CD4-positive, alpha-beta memory T cell (primary cell): ENCODE results near the gene ECT2L. TPM values are rescaled to one million over a fixed set of nuclear protein-coding genes. Genes with fewer than 3 reads are reported as not detected.

Experiments used
- CTCF ChIA-PET: fragments of 350-600 bp; sonication (Branson Sonifier 250); formaldehyde crosslinking; loops from one replicate; lab custom pipeline; 2021; ENCODE audit warnings: inconsistent platforms; ENCODE audit not compliant: partially characterized antibody; lab: Charles Lee
- POLR2A ChIA-PET: fragments of 350-600 bp; sonication (Branson Sonifier 250); formaldehyde crosslinking; loops from one replicate; lab custom pipeline; 2021; ENCODE audit not compliant: partially characterized antibody; lab: Charles Lee
- DNase-seq, 5 donors: peaks; one replicate each; pipeline versions ENCODE4 v3.0.0 to v3.0.0-alpha.2; 2020 to 2022; ENCODE audit warnings: mixed read lengths in 1 of 5
- H3K27ac ChIP-seq: one replicate; pipeline ENCODE4 v1.7.0; 2013; ENCODE audit warnings: low read depth, low read length
- H3K27me3 ChIP-seq: 2 replicates; pipeline ENCODE4 v1.7.0; 2013; ENCODE audit warnings: mild to moderate bottlenecking, low read length, moderate library complexity; ENCODE audit not compliant: insufficient read depth
- H3K36me3 ChIP-seq: 2 replicates; pipeline ENCODE4 v1.7.0; 2013; ENCODE audit warnings: mild to moderate bottlenecking, low read length, moderate library complexity; ENCODE audit not compliant: insufficient read depth
- H3K4me1 ChIP-seq: 2 replicates; pipeline ENCODE4 v1.7.0; 2013; ENCODE audit warnings: mild to moderate bottlenecking, low read length, moderate library complexity; ENCODE audit not compliant: insufficient read depth
- H3K4me3 ChIP-seq, 2 donors: one replicate each; pipeline ENCODE4 v1.7.0; 2013; ENCODE audit warnings: low read length in 2 of 2, mild to moderate bottlenecking in 1 of 2
- H3K9me3 ChIP-seq, 2 donors: one replicate each; pipeline ENCODE4 v1.7.0; 2013; ENCODE audit warnings: low read length in 2 of 2, control low read depth in 1 of 2; ENCODE audit not compliant: control insufficient read depth in 1 of 2
- H3K27ac Mint-ChIP-seq, 7 donors: one replicate each; pipeline ENCODE4 v1.8.0; 2020 to 2021; ENCODE audit warnings: mixed read lengths in 7 of 7, mild to moderate bottlenecking in 6 of 7, inconsistent platforms in 3 of 7, moderate library complexity in 3 of 7
- H3K27me3 Mint-ChIP-seq, 2 donors: one replicate each; pipeline ENCODE4 v1.8.0; 2020 to 2021; ENCODE audit warnings: mixed read lengths in 2 of 2
- H3K36me3 Mint-ChIP-seq, 2 donors: one replicate each; pipeline ENCODE4 v1.8.0; 2020 to 2021; ENCODE audit warnings: mixed read lengths in 2 of 2, inconsistent platforms in 1 of 2, mild to moderate bottlenecking in 1 of 2
- H3K4me1 Mint-ChIP-seq, 4 donors: one replicate each; pipeline ENCODE4 v1.8.0; 2020 to 2021; ENCODE audit warnings: mixed read lengths in 4 of 4, mild to moderate bottlenecking in 1 of 4
- H3K4me3 Mint-ChIP-seq, 8 donors: one replicate each; pipeline ENCODE4 v1.8.0; 2020 to 2021; ENCODE audit warnings: mixed read lengths in 8 of 8, mild to moderate bottlenecking in 7 of 8, moderate library complexity in 6 of 8, inconsistent platforms in 3 of 8
- H3K9me3 Mint-ChIP-seq, 8 donors: one replicate each; pipeline ENCODE4 v1.8.0; 2020 to 2021; ENCODE audit warnings: mixed read lengths in 8 of 8, mild to moderate bottlenecking in 5 of 8, inconsistent platforms in 3 of 8, moderate library complexity in 1 of 8
- intact Hi-C: fragments of 100-400 bp; cut with micrococcal nuclease; formaldehyde crosslinking; loops from one replicate; pipeline ENCODE4 v1.15.1; 2023
- polyA plus RNA-seq, 2 donors: library from polyadenylated mRNA; unstranded; fragments of 300-500 nt; fragmentation: Illumina TruSeq; gene quantifications; one replicate each; pipeline ENCODE4 v1.2.3, GENCODE V29; 2021
- total RNA-seq, 2 experiments: library from RNA; stranded (reverse); gene quantifications; one replicate each; pipeline ENCODE4 v1.2.3, GENCODE V29; 2021

The ECT2L gene
- total and polyA plus RNA-seq, 4 experiments from 2014 or later, result 0.13 TPM; not detected in 3

DNA sequence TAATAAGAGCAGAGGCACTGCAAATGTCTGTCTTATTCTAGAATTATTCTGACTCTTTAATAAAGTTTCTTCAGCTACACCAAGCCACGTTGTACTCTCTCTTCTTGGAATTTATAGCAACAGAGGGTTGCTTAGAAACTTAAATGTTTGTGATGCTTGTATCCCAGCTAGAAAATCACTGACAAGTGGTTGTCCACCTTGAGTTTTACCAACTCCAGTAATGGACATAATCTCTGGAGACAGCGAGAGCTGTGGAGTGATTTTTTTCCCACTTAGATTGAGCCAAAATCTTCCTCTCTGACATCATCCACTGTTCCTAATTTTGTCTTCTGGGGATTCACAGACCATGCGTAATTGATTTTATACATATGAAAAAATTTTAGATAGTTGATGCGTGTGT, 8.0 kb downstream of the ECT2L start:
- Histone ChIP-seq H3K36me3 (no peaks in the 10 kb centered on the region), H3K4me1 (no peaks in the 10 kb centered on the region), H3K9me3 (no peaks in the 10 kb centered on the region), H3K27ac (no peak overlapping the region), H3K27me3 (no peaks in the 10 kb centered on the region), H3K4me3 (no peak overlapping the region)
- Mint-ChIP-seq H3K36me3 (no peaks in the 10 kb centered on the region), H3K27ac (no peak overlapping the region), H3K4me3 (no peak overlapping the region), H3K4me1 (no peaks in the 10 kb centered on the region), H3K9me3 (no peaks in the 10 kb centered on the region), H3K27me3 (peaks cover 3 to 5% of the 10 kb centered on the region in 2 donors)
- POLR2A ChIA-PET, result no interaction called here
- no peak for DNase-seq
- intact Hi-C loops, result no loop called here
- CTCF ChIA-PET, result no interaction called here

DNA sequence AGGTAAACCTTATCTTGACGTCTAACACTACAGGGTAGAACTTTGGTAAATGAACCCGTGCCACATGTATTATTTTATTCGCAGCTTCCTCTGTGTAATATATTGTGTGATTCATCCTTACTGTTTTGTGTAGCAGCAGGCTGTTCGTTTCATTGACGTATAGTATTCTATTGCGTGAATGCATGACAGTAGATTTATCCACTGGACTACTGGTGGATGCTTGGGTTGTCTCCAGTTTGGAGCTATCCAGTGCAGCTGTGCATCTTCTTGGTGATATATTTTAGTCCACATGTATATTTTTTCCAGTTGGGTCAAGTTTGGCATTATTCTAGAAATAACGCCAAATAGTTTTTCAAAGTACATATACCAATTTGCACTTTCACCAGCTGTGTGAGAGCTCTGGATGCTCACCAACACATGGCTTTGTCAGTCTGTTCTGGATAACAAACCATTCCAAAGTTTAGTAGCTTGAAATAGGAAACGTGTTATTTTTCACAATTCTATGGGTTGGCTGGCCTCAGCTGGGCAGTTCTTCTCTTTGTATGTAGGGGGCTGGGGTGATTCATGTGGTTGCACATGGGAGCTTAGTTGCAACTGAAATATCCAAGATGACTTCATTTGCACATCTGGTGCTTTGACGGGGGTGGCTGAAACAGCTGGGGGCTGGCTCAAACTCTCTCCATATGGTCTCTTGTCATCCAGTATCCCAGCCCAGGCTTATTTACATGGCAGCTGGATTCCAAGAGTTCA, 9.3 kb downstream of the ECT2L start:
- Histone ChIP-seq H3K4me3 (no peak overlapping the region), H3K9me3 (no peaks in the 10 kb centered on the region), H3K36me3 (no peaks in the 10 kb centered on the region), H3K27ac (no peak overlapping the region), H3K27me3 (no peaks in the 10 kb centered on the region), H3K4me1 (no peaks in the 10 kb centered on the region)
- CTCF ChIA-PET, result interaction anchor here (1.1 to 2.5 kb wide), 2 partner anchors 10 to 184 kb away, joined by 5 to 6 read pairs; no protein-coding TSS in a partner anchor
- Mint-ChIP-seq H3K27me3 (peaks cover 3 to 5% of the 10 kb centered on the region in 2 donors), H3K4me1 (no peaks in the 10 kb centered on the region), H3K27ac (no peak overlapping the region), H3K4me3 (no peak overlapping the region), H3K36me3 (no peaks in the 10 kb centered on the region), H3K9me3 (no peaks in the 10 kb centered on the region)
- intact Hi-C loops, result no loop called here
- no peak for DNase-seq
- POLR2A ChIA-PET, result interaction anchor here (1.2 kb wide), 1 partner anchor 32 kb away, joined by 3 read pairs; the partner anchor contains the start of gene CCDC28A

DNA sequence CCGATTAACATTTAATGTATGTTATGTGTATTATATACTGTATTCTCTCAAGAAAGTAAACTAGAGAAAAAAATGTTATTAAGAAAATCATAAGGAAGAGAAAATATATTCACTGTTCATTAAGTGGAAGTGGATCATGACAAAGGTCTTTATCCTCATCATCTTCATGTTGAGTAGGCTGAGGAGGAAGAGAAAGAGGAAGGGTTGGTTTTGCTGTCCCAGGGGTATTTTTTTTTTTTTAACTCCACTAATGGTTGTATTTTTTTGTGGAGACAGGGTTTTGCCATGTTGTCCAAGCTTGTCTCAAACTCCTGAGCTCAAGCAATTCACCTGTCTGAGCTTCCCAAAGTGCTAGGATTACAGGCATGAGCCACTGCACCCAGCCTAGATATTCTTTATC, 11.0 kb downstream of the ECT2L start:
- intact Hi-C loops, result no loop called here
- H3K4me1 Mint-ChIP-seq, result no peaks in the 10 kb centered on the region
- DNase-seq, result no peak
- H3K27ac ChIP-seq, result no peak overlapping the region
- no peaks in the 10 kb centered on the region for H3K9me3 Mint-ChIP-seq
- H3K4me3 ChIP-seq, result no peak overlapping the region
- no peak overlapping the region for H3K27ac Mint-ChIP-seq
- H3K36me3 ChIP-seq, result no peaks in the 10 kb centered on the region
- H3K9me3 ChIP-seq, result no peaks in the 10 kb centered on the region
- H3K4me3 Mint-ChIP-seq, result no peak overlapping the region
- peaks cover 5 to 6% of the 10 kb centered on the region in 2 donors for H3K27me3 Mint-ChIP-seq
- no peaks in the 10 kb centered on the region for H3K36me3 Mint-ChIP-seq
- ChIA-PET CTCF (interaction anchor here (0.7 to 2.5 kb wide), 3 partner anchors 9 to 1921 kb away, joined by 3 to 6 read pairs (median 3); no protein-coding TSS in a partner anchor), POLR2A (no interaction called here)
- no peaks in the 10 kb centered on the region for H3K4me1 ChIP-seq
- H3K27me3 ChIP-seq, result no peaks in the 10 kb centered on the region

DNA sequence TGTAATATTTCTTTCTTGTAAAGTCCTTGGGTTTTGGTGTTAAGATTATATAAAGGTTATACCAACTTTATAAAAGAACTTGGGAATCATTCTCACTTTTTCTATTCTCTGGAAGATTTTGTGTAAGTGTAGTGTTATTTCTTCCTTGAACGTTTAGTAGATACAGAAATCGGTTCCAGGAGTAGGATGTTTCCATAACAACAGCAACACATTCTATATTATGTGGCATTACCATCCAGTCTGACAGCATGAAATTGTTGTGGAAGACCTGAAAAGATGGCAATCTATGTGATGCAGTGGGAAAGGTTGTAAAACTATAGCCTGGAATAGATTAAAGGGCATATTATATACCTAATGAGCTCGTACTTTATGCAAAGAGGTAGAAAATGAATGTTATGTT, 13.8 kb downstream of the ECT2L start:
- Histone ChIP-seq H3K36me3 (no peaks in the 10 kb centered on the region), H3K4me3 (no peak overlapping the region), H3K9me3 (no peaks in the 10 kb centered on the region), H3K4me1 (no peaks in the 10 kb centered on the region), H3K27me3 (no peaks in the 10 kb centered on the region), H3K27ac (no peak overlapping the region)
- Mint-ChIP-seq H3K27me3 (peaks cover 5 to 6% of the 10 kb centered on the region in 2 donors), H3K36me3 (no peaks in the 10 kb centered on the region), H3K4me1 (no peaks in the 10 kb centered on the region), H3K4me3 (no peak overlapping the region), H3K27ac (no peak overlapping the region), H3K9me3 (no peaks in the 10 kb centered on the region)
- intact Hi-C loops, result no loop called here
- ChIA-PET POLR2A (no interaction called here), CTCF (interaction anchor here (1.0 kb wide), 1 partner anchor 179 kb away, joined by 3 read pairs; no protein-coding TSS in a partner anchor)
- no peak for DNase-seq

DNA sequence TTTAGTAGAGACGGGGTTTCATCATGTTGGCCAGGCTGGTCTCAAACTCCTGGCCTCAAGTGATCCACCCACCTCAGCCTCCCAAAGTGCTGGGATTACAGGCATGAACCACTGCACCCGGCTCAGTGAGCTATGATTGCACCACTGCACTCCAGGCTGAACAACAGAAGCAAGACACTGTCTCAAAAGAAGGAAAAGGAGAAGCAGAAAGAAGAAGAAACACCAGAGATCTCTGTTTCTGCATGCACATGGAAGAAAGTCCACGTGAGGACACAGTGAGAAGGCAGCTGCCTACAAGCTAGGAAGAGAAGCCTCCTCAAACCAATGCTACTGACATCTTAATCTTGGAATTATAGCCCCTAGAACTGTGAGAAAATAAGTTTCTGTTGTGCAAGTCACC, 16.0 kb downstream of the ECT2L start:
- no peak overlapping the region for H3K4me3 Mint-ChIP-seq
- ChIA-PET POLR2A (no interaction called here), CTCF (interaction anchor here (1.2 to 1.4 kb wide), 2 partner anchors 174 to 553 kb away, joined by 4 to 6 read pairs; no protein-coding TSS in a partner anchor)
- H3K27ac ChIP-seq, result no peak overlapping the region
- H3K27me3 ChIP-seq, result no peaks in the 10 kb centered on the region
- peaks cover 0 to 7% (median 4%) of the 10 kb centered on the region in 4 donors for H3K4me1 Mint-ChIP-seq
- H3K4me1 ChIP-seq, result no peaks in the 10 kb centered on the region
- no peak overlapping the region for H3K4me3 ChIP-seq
- H3K9me3 ChIP-seq, result no peaks in the 10 kb centered on the region
- DNase-seq, result no peak
- H3K36me3 Mint-ChIP-seq, result no peaks in the 10 kb centered on the region
- no peaks in the 10 kb centered on the region for H3K9me3 Mint-ChIP-seq
- no peak overlapping the region for H3K27ac Mint-ChIP-seq
- peaks cover 1 to 4% of the 10 kb centered on the region in 2 donors for H3K27me3 Mint-ChIP-seq
- intact Hi-C loops, result no loop called here
- H3K36me3 ChIP-seq, result no peaks in the 10 kb centered on the region

DNA sequence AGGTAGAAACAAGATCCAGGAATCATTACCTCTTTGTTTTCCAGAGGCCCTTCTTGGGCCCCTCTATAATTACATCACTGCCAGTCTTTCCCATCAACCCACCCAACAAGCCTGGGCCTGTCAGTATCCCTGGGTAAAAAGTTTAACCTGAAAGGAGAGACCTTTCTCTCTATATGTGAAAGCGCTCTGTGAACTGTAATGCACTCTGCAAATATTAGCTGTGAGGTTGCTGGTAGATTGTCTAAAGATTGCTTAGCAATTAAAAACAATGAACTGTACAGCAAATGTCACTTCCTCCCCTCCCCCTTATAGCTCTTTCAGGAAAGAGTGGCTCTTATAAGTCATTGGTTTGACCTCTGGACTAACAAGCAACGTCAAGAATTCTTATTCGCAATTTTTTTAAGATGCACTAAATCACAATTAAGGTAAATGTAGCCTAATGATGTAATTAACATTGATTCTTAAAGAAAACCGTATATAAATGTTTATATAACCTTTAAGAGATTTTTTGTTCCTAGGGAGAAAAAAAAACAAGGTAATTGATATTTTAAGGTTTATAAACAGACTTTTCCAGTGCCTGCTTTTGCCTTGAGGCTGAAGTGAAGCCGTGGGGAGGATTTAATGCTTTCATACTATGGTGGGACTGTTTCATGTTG, 18.4 kb downstream of the ECT2L start:
- no peaks in the 10 kb centered on the region for H3K9me3 ChIP-seq
- H3K27ac ChIP-seq, result no peak overlapping the region
- no peak overlapping the region for H3K27ac Mint-ChIP-seq
- no peak overlapping the region for H3K4me3 ChIP-seq
- no peaks in the 10 kb centered on the region for H3K36me3 ChIP-seq
- peaks cover 0 to 4% of the 10 kb centered on the region in 2 donors for H3K27me3 Mint-ChIP-seq
- no peak overlapping the region for H3K4me3 Mint-ChIP-seq
- H3K4me1 Mint-ChIP-seq, result peaks cover 3 to 10% (median 7%) of the 10 kb centered on the region in 4 donors
- no peaks in the 10 kb centered on the region for H3K4me1 ChIP-seq
- H3K36me3 Mint-ChIP-seq, result no peaks in the 10 kb centered on the region
- DNase-seq, result no peak
- ChIA-PET CTCF (interaction anchor here (2.1 to 2.5 kb wide), 2 partner anchors 538 to 550 kb away, joined by 4 to 28 read pairs; no protein-coding TSS in a partner anchor), POLR2A (no interaction called here)
- no peaks in the 10 kb centered on the region for H3K9me3 Mint-ChIP-seq
- no peaks in the 10 kb centered on the region for H3K27me3 ChIP-seq
- intact Hi-C loops, result no loop called here

DNA sequence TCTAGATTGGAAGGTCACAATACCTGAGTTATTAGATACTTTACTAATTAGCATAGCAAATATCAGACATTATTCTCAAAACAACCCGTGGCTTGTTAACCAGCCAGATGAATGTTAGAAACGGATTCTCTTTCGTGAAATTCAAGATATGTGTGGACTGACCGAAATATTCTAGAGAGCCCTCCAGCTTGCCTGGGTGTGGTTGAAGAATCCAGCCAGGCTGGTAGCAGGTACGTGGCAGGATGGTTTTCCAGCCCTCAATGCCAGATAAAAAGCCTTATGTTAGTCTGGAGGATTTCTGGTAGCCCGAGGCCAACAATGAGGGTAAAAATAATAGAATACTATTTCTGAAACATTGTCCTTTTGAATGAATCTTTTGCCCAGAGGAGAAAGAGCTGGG, 19.3 kb downstream of the ECT2L start:
- H3K4me3 ChIP-seq, result no peak overlapping the region
- POLR2A ChIA-PET, result interaction anchor here (0.8 kb wide), 1 partner anchor 560 kb away, joined by 3 read pairs; no protein-coding TSS in a partner anchor
- H3K27ac ChIP-seq, result no peak overlapping the region
- intact Hi-C loops, result loop anchor here (5.0 kb wide), 1 partner anchor 297 kb away; no protein-coding TSS in a partner anchor
- Mint-ChIP-seq H3K4me3 (no peak overlapping the region), H3K4me1 (peaks cover 3 to 10% (median 7%) of the 10 kb centered on the region in 4 donors), H3K9me3 (no peaks in the 10 kb centered on the region), H3K36me3 (no peaks in the 10 kb centered on the region), H3K27ac (no peak overlapping the region), H3K27me3 (peaks cover 0 to 4% of the 10 kb centered on the region in 2 donors)
- H3K4me1 ChIP-seq, result no peaks in the 10 kb centered on the region
- no peak for DNase-seq
- no peaks in the 10 kb centered on the region for H3K9me3 ChIP-seq
- no peaks in the 10 kb centered on the region for H3K36me3 ChIP-seq
- H3K27me3 ChIP-seq, result no peaks in the 10 kb centered on the region
- CTCF ChIA-PET, result interaction anchor here (0.9 to 2.8 kb wide), 10 partner anchors 10 to 555 kb away, joined by 4 to 28 read pairs (median 7); partner anchors contain the start of gene REPS1
